Skeletal muscle cell (primary cell): ENCODE data around the gene P2RY1.

Experiments used
- DNase-seq: peaks from one replicate; pipeline ENCODE4 v3.0.0-alpha.2; 2010; ENCODE audit warnings: low read depth
- H3K4me3 ChIP-seq: 2 replicates; pipeline ENCODE4 v1.5.1; 2011; ENCODE audit warnings: low read depth, mild to moderate bottlenecking, control low read depth, low read length, moderate library complexity

P2RY1 gene

GRCh38 chr3:152834776-152835600, at the start of gene P2RY1:
TSS of gene P2RY1 (plus strand) at chr3:152835131. CDS start at chr3:152835783, 652 bp downstream.
- no peak for DNase-seq
- H3K4me3 ChIP-seq, result peak within 1 kb of the TSS; percentile 66

- no peak overlapping the region for H3K4me3 ChIP-seq
- no peak for DNase-seq
Measured at GRCh38 chr3:152786977-152787681, 47.8 kb upstream of the P2RY1 start.

- H3K4me3 ChIP-seq, result no peak overlapping the region
- no peak for DNase-seq
Measured at GRCh38 chr3:152790651-152791387, 44.1 kb upstream of the P2RY1 start.

- DNase-seq, result no peak
- no peak overlapping the region for H3K4me3 ChIP-seq
Measured at GRCh38 chr3:152793969-152794368, 41.0 kb upstream of the P2RY1 start.

- no peak for DNase-seq
- no peak overlapping the region for H3K4me3 ChIP-seq
Measured at GRCh38 chr3:152797751-152798432, 37.0 kb upstream of the P2RY1 start.

GRCh38 chr3:152811974-152812760, 22.8 kb upstream of the P2RY1 start:
- no peak for DNase-seq
- H3K4me3 ChIP-seq, result no peak overlapping the region

- no peak for DNase-seq
- H3K4me3 ChIP-seq, result no peak overlapping the region
Measured at GRCh38 chr3:152817400-152817799, 17.5 kb upstream of the P2RY1 start.

GRCh38 chr3:152818027-152818426, 16.9 kb upstream of the P2RY1 start:
- no peak overlapping the region for H3K4me3 ChIP-seq
- no peak for DNase-seq

- no peak for DNase-seq
- no peak overlapping the region for H3K4me3 ChIP-seq
Measured at GRCh38 chr3:152823173-152823572, 11.8 kb upstream of the P2RY1 start.

GRCh38 chr3:152823781-152824180, 11.2 kb upstream of the P2RY1 start:
- DNase-seq, result no peak
- no peak overlapping the region for H3K4me3 ChIP-seq

GRCh38 chr3:152825566-152825965, 9.4 kb upstream of the P2RY1 start:
- H3K4me3 ChIP-seq, result no peak overlapping the region
- no peak for DNase-seq

GRCh38 chr3:152826476-152826875, 8.5 kb upstream of the P2RY1 start:
- no peak for DNase-seq
- no peak overlapping the region for H3K4me3 ChIP-seq

GRCh38 chr3:152827313-152827712, 7.6 kb upstream of the P2RY1 start:
- DNase-seq, result no peak
- no peak overlapping the region for H3K4me3 ChIP-seq

GRCh38 chr3:152828075-152828840, 6.7 kb upstream of the P2RY1 start:
- DNase-seq, result no peak
- no peak overlapping the region for H3K4me3 ChIP-seq

- no peak overlapping the region for H3K4me3 ChIP-seq
- no peak for DNase-seq
Measured at GRCh38 chr3:152830245-152830644, 4.7 kb upstream of the P2RY1 start.

- DNase-seq, result no peak
- no peak overlapping the region for H3K4me3 ChIP-seq
Measured at GRCh38 chr3:152832046-152832445, 2.9 kb upstream of the P2RY1 start.

GRCh38 chr3:152833089-152833488, 1.8 kb upstream of the P2RY1 start:
- DNase-seq, result no peak
- H3K4me3 ChIP-seq, result no peak overlapping the region

- peak overlapping the region; percentile 66 for H3K4me3 ChIP-seq
Measured at GRCh38 chr3:152834191-152834775, 648 bp upstream of the P2RY1 start.

More at GRCh38 chr3:152834191-152834775, 648 bp upstream of the P2RY1 start:
- DNase-seq, result no peak
